ENCODE results near the gene FUT8. TPM values are rescaled to one million over a fixed set of nuclear protein-coding genes. Genes with fewer than 3 reads are reported as not detected.

FUT8 gene
- total RNA-seq, 2 experiments from 2014 or later = 70.9 to 79.2 TPM

DNA sequence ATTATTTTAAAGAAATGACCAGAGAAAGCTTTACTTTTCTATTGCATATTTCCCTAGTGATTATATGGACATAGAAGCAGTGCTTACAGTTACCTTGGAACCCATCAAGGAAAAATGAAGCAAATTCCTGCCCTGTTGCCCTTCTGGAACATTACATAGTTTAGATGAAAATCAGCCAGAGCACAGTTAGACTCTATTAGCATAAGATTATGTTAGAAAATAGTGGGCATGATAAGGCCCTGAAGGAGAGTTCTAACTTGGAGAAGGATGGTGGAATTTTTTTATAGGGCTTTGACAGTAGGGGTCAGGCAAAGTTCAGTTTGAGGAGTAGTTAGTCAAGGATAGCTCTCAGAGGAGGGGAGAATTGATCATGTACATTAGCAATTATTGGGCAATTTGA, 74.3 kb downstream of the FUT8 start:
- Mint-ChIP-seq H3K27me3 (no peaks in the 10 kb centered on the region), H3K36me3 (ENCODE audit: low read depth) (peaks cover 37% of the 10 kb centered on the region), H3K9me3 (no peaks in the 10 kb centered on the region), H3K27ac (no peak overlapping the region), H3K4me3 (no peak overlapping the region), H3K4me1 (peaks cover 18% of the 10 kb centered on the region)
- DNase-seq = no peak
- CTCF ChIA-PET = interaction anchor here (0.8 to 1.3 kb wide), 3 partner anchors 10 to 15 kb away, joined by 3 to 4 read pairs (median 3); no protein-coding TSS in a partner anchor
- POLR2A ChIA-PET = no interaction called here

DNA sequence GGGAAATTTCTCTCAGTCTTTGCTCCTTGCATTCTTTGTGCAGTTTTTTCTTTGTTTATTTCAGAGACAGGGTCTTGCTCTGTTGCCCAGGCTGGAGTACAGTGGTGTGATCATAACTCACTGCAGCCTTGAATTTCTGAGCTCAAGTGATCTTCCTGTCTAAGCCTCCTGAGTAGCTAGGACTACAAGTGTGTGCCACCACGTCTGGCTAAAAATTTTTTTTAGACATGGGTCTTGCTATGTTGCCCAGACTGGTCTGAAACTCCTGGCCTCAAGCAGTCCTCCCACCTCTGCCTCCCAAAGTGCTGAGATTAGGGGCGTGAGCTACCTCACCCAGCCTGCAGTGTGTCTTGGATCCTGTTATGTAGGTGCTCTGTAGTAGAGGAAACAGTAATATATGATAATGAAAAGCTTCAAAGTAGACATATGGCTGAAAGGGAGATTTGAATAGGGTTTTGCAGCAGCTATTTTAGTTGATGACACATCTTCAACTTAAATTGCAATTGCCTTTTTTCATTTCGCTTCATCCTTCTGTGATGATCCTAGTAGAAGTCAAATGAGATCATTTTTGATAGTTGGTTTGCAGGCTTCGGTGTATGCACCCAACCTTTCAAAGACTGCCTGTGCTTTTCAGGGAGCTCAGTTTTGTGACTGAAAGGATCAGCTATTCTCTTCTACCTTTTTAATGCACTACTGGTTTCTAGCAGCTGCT, 75.4 kb downstream of the FUT8 start:
- POLR2A ChIA-PET = no interaction called here
- Mint-ChIP-seq H3K9me3 (peaks cover 2% of the 10 kb centered on the region), H3K4me3 (no peak overlapping the region), H3K27ac (no peak overlapping the region), H3K27me3 (no peaks in the 10 kb centered on the region), H3K36me3 (ENCODE audit: low read depth) (peaks cover 36% of the 10 kb centered on the region), H3K4me1 (peaks cover 16% of the 10 kb centered on the region)
- DNase-seq = no peak
- CTCF ChIA-PET = interaction anchor here (0.6 to 1.3 kb wide), 3 partner anchors 11 to 836 kb away, joined by 3 to 6 read pairs (median 3); no protein-coding TSS in a partner anchor

DNA sequence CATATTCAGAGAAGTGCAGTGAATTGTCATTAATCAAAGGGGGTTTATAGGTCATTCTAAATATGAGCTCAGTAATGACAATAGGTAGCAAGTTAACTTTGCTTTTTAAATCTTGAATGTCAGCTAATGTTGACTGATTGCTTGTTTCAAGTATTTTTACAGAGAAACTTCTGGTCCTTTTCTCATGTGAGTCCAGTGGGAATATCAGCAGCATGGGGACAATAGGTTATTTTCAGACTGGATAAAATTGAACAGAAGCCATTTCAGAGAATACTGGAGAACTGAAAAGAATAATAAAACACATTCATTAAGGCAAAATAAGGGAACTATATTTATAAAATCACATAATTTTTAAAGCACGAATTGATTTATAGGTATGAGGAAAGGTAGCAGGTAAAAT, 78.7 kb downstream of the FUT8 start:
- Mint-ChIP-seq H3K9me3 (peaks cover 13% of the 10 kb centered on the region), H3K36me3 (ENCODE audit: low read depth) (peaks cover 43% of the 10 kb centered on the region), H3K4me1 (peaks cover 14% of the 10 kb centered on the region), H3K4me3 (no peak overlapping the region), H3K27me3 (no peaks in the 10 kb centered on the region), H3K27ac (no peak overlapping the region)
- CTCF ChIA-PET = interaction anchor here (1.7 to 1.9 kb wide), 2 partner anchors 8 kb away, joined by 4 to 6 read pairs; no protein-coding TSS in a partner anchor
- DNase-seq = no peak
- POLR2A ChIA-PET = no interaction called here

DNA sequence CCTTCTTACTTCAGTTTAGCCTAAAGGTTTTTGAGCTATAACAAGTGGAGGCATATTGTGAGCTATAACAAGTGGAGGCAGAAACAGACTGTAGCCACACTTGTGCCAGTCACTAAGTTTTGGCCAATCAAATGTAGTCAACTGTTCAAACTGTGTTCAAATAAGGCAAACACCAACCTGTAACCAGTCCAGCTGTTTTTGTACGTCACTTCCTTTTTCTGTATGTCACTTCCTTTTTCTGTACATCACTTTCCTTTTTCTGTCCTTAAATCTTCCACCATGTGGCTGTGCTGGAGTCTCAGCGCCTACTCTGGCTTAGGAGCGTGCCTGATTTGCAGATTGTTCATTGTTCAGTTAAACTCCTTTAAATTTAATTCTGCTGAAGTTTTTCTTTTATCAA, 79.7 kb downstream of the FUT8 start:
- H3K27ac Mint-ChIP-seq = no peak overlapping the region
- H3K27me3 Mint-ChIP-seq = no peaks in the 10 kb centered on the region
- CTCF ChIA-PET = interaction anchor here (1.9 kb wide), 1 partner anchor 9 kb away, joined by 6 read pairs; no protein-coding TSS in a partner anchor
- DNase-seq = no peak
- H3K4me1 Mint-ChIP-seq = peaks cover 13% of the 10 kb centered on the region
- H3K36me3 Mint-ChIP-seq (ENCODE audit: low read depth) = peaks cover 46% of the 10 kb centered on the region
- POLR2A ChIA-PET = no interaction called here
- H3K9me3 Mint-ChIP-seq = peaks cover 20% of the 10 kb centered on the region
- no peak overlapping the region for H3K4me3 Mint-ChIP-seq

DNA sequence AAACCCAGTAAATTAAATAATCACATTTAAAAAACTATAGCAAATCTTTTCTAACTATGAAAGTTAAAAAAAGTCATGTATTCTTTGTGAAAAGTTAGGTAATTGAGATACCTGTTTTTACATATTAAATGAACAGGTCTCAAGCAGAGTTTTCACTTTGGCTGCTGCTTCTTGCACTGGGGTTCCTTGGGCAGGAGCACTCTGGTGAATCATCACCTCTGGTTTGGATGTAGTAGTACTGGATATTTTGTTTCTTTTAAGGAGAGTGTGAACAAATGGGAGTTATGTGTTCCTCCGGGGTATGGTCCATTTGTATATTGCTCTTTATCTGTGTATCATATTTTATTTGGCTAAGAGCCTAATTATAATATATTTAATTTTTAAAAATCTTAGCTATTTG, 82.7 kb downstream of the FUT8 start:
- peaks cover 51% of the 10 kb centered on the region for H3K36me3 Mint-ChIP-seq (ENCODE audit: low read depth)
- no peak overlapping the region for H3K4me3 Mint-ChIP-seq
- H3K9me3 Mint-ChIP-seq = peaks cover 20% of the 10 kb centered on the region
- H3K27ac Mint-ChIP-seq = no peak overlapping the region
- ChIA-PET CTCF (no interaction called here), POLR2A (no interaction called here)
- DNase-seq = no peak
- peaks cover 11% of the 10 kb centered on the region for H3K4me1 Mint-ChIP-seq
- no peaks in the 10 kb centered on the region for H3K27me3 Mint-ChIP-seq

DNA sequence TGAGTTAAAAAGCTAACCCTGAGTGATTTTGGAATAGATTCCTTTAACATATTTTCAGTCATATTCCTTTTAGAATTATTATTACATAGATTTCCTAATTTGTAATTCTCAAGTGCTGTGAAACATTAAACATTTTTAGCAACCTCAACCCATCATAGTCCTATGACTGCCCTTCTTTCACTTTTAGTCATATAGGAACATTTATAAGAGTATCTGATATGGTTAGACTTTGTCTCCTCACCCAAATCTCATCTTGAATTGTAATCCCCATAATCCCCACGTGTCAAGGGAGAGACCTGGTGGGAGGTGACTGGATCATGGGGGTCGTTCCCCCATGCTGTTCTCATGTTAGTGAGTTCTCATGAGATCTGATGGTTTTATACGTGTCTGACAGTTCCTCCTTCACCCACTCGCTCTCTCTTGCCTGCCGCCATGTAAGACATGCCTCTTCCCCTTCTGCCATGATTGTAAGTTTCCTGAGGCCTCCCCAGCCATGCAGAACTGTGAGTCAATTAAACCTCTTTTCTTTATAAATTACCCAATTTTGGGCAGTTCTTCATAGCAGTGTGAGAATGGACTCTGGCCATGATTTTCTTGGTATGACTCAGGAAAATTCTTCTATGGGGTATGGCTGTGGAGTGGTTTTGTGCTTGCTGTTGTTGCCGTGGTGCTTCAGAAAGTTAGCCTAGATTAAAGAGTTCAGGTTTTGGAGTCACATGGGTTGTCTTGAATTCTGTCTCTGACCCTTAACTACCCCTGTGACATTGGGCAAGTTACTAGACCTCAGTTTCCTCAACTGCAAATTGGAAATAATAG, 83.9 kb downstream of the FUT8 start:
- Mint-ChIP-seq H3K27ac (no peak overlapping the region), H3K4me1 (peaks cover 18% of the 10 kb centered on the region), H3K27me3 (no peaks in the 10 kb centered on the region), H3K4me3 (no peak overlapping the region), H3K36me3 (ENCODE audit: low read depth) (peaks cover 47% of the 10 kb centered on the region), H3K9me3 (peaks cover 20% of the 10 kb centered on the region)
- no peak for DNase-seq
- CTCF ChIA-PET = no interaction called here
- POLR2A ChIA-PET = no interaction called here

DNA sequence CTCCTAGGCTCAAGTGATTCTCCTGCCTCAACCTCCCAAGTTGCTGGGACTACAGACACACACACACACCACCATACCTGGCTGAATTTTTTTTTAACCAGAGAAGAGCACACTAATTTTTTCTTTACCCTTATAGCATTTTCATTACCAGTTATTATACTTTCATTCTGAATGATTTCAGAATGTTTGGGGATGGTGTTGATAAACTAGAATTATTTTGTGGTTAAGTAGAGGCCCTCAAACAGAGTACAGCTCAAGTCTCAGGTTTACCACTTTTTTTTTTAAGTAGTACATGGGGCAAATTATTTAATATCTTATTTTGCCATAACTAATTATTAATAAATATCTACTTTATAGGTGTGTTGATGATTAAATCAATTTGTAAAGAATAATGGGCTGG, 86.6 kb downstream of the FUT8 start:
- H3K27me3 Mint-ChIP-seq = no peaks in the 10 kb centered on the region
- ChIA-PET POLR2A (no interaction called here), CTCF (interaction anchor here (0.6 to 1.3 kb wide), 3 partner anchors 9 to 293 kb away, joined by 3 to 4 read pairs (median 4); no protein-coding TSS in a partner anchor)
- no peak overlapping the region for H3K27ac Mint-ChIP-seq
- H3K9me3 Mint-ChIP-seq = peaks cover 15% of the 10 kb centered on the region
- peaks cover 33% of the 10 kb centered on the region for H3K36me3 Mint-ChIP-seq (ENCODE audit: low read depth)
- DNase-seq = no peak
- H3K4me1 Mint-ChIP-seq = peaks cover 23% of the 10 kb centered on the region
- no peak overlapping the region for H3K4me3 Mint-ChIP-seq

DNA sequence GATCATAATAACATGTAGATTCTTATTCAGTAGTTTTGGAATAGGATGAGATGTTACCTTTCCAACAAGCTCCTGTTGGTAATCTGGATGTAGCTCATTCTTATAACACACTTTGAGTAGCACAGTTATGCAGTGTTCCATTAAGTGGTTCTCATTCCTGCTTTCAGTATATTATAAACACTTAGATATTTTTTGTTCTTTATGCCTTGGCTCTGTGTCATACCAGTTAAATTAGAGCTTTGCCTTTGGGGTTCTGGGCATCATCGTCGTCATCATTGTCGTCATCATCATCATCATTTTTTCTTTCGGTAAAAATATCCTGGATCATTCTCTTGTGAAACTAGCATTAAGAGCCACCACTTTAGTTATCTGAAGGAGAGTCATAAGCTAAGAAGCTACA, 87.5 kb downstream of the FUT8 start:
- ChIA-PET CTCF (interaction anchor here (0.6 to 1.3 kb wide), 8 partner anchors 10 to 522 kb away, joined by 3 to 5 read pairs (median 3); no protein-coding TSS in a partner anchor), POLR2A (no interaction called here)
- Mint-ChIP-seq H3K27ac (no peak overlapping the region), H3K27me3 (no peaks in the 10 kb centered on the region), H3K4me3 (no peak overlapping the region), H3K9me3 (peaks cover 15% of the 10 kb centered on the region), H3K36me3 (ENCODE audit: low read depth) (peaks cover 33% of the 10 kb centered on the region), H3K4me1 (peaks cover 23% of the 10 kb centered on the region)
- no peak for DNase-seq

DNA sequence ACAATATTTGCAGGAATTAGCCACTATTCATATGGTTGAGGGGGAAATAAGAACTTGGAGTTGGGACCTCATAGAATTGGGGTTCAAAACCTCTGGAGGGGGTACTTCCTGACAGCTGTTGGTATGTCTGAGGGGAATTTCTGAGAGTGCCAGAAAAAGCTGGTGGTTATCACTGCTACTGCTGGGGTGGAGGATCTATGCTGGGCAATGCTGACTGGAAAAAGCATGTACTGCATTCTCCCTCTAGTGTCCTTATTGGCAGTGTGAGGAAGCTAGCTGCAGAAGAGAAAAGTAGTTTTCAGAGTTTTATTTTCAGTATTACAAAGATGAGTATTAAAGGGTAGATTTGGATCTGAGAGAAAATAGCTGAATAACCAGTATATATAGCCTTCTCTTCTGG, 88.8 kb downstream of the FUT8 start:
- Mint-ChIP-seq H3K9me3 (peaks cover 6% of the 10 kb centered on the region), H3K36me3 (ENCODE audit: low read depth) (peaks cover 29% of the 10 kb centered on the region), H3K4me1 (peaks cover 20% of the 10 kb centered on the region), H3K4me3 (no peak overlapping the region), H3K27me3 (no peaks in the 10 kb centered on the region), H3K27ac (no peak overlapping the region)
- DNase-seq = no peak
- CTCF ChIA-PET = interaction anchor here (0.6 to 1.2 kb wide), 7 partner anchors 15 to 1146 kb away, joined by 3 to 10 read pairs (median 3); no protein-coding TSS in a partner anchor
- POLR2A ChIA-PET = no interaction called here

DNA sequence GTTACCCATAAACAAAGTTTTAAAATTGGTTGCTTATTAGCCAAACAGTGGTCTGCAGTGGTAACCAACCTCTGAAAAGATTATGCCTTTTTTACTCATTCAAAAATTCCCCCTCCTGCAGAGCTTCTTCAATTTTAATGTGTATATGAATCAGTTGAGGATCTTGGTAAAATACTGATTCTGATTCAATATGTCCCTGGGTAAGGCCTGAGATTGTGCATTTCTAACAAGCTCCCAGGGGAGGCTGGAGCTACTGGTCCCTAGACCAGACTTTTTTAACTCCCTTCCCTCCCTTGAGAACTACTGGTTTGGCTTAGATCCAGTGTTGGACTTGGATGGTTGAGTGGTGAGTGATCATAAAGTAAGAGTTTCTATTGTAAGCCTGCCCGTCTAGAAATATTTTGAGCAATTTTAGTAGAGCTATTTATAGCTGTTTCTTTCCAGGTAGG, 90.2 kb downstream of the FUT8 start:
- H3K27ac Mint-ChIP-seq = no peak overlapping the region
- no peak overlapping the region for H3K4me3 Mint-ChIP-seq
- no peaks in the 10 kb centered on the region for H3K27me3 Mint-ChIP-seq
- ChIA-PET CTCF (interaction anchor here (0.6 kb wide), 1 partner anchor 455 kb away, joined by 4 read pairs; no protein-coding TSS in a partner anchor), POLR2A (interaction anchor here (0.7 kb wide), 1 partner anchor 17 kb away, joined by 3 read pairs; no protein-coding TSS in a partner anchor)
- no peak for DNase-seq
- peaks cover 6% of the 10 kb centered on the region for H3K9me3 Mint-ChIP-seq
- peaks cover 20% of the 10 kb centered on the region for H3K4me1 Mint-ChIP-seq
- peaks cover 29% of the 10 kb centered on the region for H3K36me3 Mint-ChIP-seq (ENCODE audit: low read depth)

DNA sequence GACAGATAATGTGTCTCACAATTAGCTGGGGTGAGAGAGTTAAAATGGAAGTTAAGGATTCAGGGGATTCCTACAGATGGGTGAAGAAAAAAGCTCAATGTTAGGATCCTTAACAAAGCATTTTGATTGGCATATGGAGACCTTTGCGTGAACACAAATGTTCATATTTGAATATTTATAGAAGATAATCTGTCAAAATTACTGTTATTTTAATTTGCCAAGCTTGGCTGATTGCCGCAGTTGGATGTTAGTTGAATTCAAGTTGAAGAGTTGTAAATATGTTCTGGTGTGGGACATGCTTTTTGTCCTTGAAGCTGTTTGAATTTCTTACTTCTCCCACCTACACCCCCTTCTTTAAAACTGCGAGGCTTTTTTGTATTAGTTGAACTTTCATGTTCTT, 91.2 kb downstream of the FUT8 start:
- Mint-ChIP-seq H3K4me3 (no peak overlapping the region), H3K9me3 (peaks cover 7% of the 10 kb centered on the region), H3K4me1 (peaks cover 18% of the 10 kb centered on the region), H3K27ac (no peak overlapping the region), H3K27me3 (no peaks in the 10 kb centered on the region), H3K36me3 (ENCODE audit: low read depth) (peaks cover 27% of the 10 kb centered on the region)
- ChIA-PET POLR2A (no interaction called here), CTCF (no interaction called here)
- DNase-seq = no peak

DNA sequence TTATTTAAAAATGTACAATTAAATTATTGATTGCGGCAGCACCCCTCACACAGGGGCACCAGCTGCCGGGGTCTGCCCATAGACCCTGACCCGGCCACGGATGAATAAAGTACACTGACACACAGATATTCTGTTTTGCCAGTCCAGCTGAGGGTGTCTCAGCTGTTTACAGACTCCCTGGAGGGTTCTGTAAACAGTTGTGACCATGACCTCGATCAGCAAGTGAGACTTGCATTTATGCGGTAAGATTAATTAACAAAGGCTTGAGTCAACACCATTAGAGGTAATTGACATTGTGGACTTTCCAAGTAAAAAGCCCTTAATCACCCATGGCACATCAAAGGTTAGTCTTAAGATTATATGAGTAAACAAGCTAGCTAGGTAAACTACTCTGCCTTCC, 94.3 kb downstream of the FUT8 start:
- no peaks in the 10 kb centered on the region for H3K27me3 Mint-ChIP-seq
- peaks cover 16% of the 10 kb centered on the region for H3K9me3 Mint-ChIP-seq
- POLR2A ChIA-PET = no interaction called here
- CTCF ChIA-PET = interaction anchor here (0.8 kb wide), 1 partner anchor 11 kb away, joined by 3 read pairs; no protein-coding TSS in a partner anchor
- peaks cover 8% of the 10 kb centered on the region for H3K4me1 Mint-ChIP-seq
- H3K4me3 Mint-ChIP-seq = no peak overlapping the region
- no peak overlapping the region for H3K27ac Mint-ChIP-seq
- DNase-seq = no peak
- H3K36me3 Mint-ChIP-seq (ENCODE audit: low read depth) = peaks cover 31% of the 10 kb centered on the region

DNA sequence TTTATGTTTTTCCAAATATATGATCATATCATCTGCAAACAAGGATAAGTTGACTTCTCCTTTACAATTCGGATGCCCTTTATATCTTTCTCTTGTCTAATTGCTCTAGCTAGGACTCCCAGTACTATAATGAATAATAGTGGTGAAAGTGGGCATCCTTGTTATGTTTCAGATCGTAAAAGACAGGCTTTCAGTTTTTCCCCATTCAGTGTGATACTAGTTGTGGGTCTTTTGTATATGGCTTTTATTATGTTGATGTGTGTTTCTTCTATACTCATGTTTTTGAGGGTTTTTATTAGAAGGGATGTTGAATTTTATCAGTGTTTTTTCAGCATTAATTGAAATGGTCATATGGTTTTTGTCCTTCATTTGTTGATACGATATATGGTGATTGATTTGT, 97.3 kb downstream of the FUT8 start:
- Mint-ChIP-seq H3K9me3 (peaks cover 16% of the 10 kb centered on the region), H3K27ac (no peak overlapping the region), H3K36me3 (ENCODE audit: low read depth) (peaks cover 36% of the 10 kb centered on the region), H3K4me3 (no peak overlapping the region), H3K4me1 (peaks cover 9% of the 10 kb centered on the region), H3K27me3 (no peaks in the 10 kb centered on the region)
- CTCF ChIA-PET = no interaction called here
- POLR2A ChIA-PET = no interaction called here
- DNase-seq = no peak

All from activated CD4-positive, alpha-beta T cell treated with anti-CD3 and anti-CD28 coated beads, Interleukin-2, amount 10 ng/mL, durations not matched to agents 7 days and 5 days (primary cell).